Keratinocyte (primary cell): ENCODE results near the gene TEKT3. TPM values are rescaled to one million over a fixed set of nuclear protein-coding genes. Genes with fewer than 3 reads are reported as not detected.

ENCODE experiments used
- DNase-seq: peaks from one replicate; pipeline ENCODE4 v3.0.0-alpha.2; 2011; ENCODE audit warnings: low read depth, missing footprints, low spot score
- FAIRE-seq: peaks from 2 replicates; lab custom pipeline; 2011; peaks lifted over from hg19 to GRCh38; lab: Jason Lieb, UNC
- H2AFZ ChIP-seq: 2 replicates; pipeline ENCODE4 v1.6.0; 2012; ENCODE audit warnings: low read length, control low read depth, inconsistent platforms; ENCODE audit not compliant: control insufficient read depth
- H3K27ac ChIP-seq: 2 replicates; pipeline ENCODE4 v1.5.1; 2011; ENCODE audit warnings: low read length; ENCODE audit not compliant: control insufficient read depth, insufficient read depth
- H3K27me3 ChIP-seq: 3 replicates; pipeline ENCODE4 v1.6.0; 2011; ENCODE audit warnings: low read length; ENCODE audit not compliant: control insufficient read depth, insufficient read depth; ENCODE audit errors: extremely low read depth
- H3K36me3 ChIP-seq, 2 experiments: 2 replicates in 1 of 2; 3 replicates in 1 of 2; pipeline ENCODE4 v1.5.1; 2011; ENCODE audit warnings: low read length in 2 of 2, mild to moderate bottlenecking in 1 of 2; ENCODE audit not compliant: control insufficient read depth in 2 of 2, insufficient read depth in 2 of 2; ENCODE audit errors: extremely low read depth in 1 of 2
- H3K4me1 ChIP-seq: 3 replicates; pipeline ENCODE4 v1.5.1; 2011; ENCODE audit warnings: low read length; ENCODE audit not compliant: control insufficient read depth, insufficient read depth; ENCODE audit errors: extremely low read depth
- H3K4me2 ChIP-seq: 3 replicates; pipeline ENCODE4 v1.6.0; 2011; ENCODE audit warnings: low read depth, low read length; ENCODE audit not compliant: control insufficient read depth, insufficient read depth; ENCODE audit errors: extremely low read depth
- H3K4me3 ChIP-seq, 3 experiments: fragments of 200-600 bp in 1 of 3; sonication (generic) in 1 of 3; 2 replicates in 2 of 3; 3 replicates in 1 of 3; pipeline ENCODE4 v1.5.1; 2011 to 2016; ENCODE audit warnings: low read length in 3 of 3, mild to moderate bottlenecking in 3 of 3, control low read depth in 2 of 3, inconsistent platforms in 1 of 3, low read depth in 1 of 3, mixed read lengths in 1 of 3, mixed run types in 1 of 3, moderate library complexity in 1 of 3; ENCODE audit not compliant: control insufficient read depth in 2 of 3, insufficient read depth in 2 of 3; ENCODE audit errors: extremely low read depth in 1 of 3
- H3K79me2 ChIP-seq: 2 replicates; pipeline ENCODE4 v1.6.0; 2012; ENCODE audit warnings: low read length; ENCODE audit not compliant: control insufficient read depth, insufficient read depth
- H3K9ac ChIP-seq: 3 replicates; pipeline ENCODE4 v1.6.0; 2011; ENCODE audit warnings: low read length; ENCODE audit not compliant: control insufficient read depth, insufficient read depth; ENCODE audit errors: extremely low read depth
- H3K9me1 ChIP-seq: 3 replicates; pipeline ENCODE4 v1.6.0; 2011; ENCODE audit warnings: low read length; ENCODE audit not compliant: control insufficient read depth, insufficient read depth; ENCODE audit errors: extremely low read depth
- H3K9me3 ChIP-seq: 2 replicates; pipeline ENCODE4 v1.5.1; 2012; ENCODE audit warnings: low read depth, low read length; ENCODE audit not compliant: control insufficient read depth
- H4K20me1 ChIP-seq: 3 replicates; pipeline ENCODE4 v1.6.0; 2011; ENCODE audit warnings: low read length; ENCODE audit not compliant: control insufficient read depth, insufficient read depth; ENCODE audit errors: extremely low read depth
- EZH2 ChIP-seq: IDR thresholded peaks from one replicate; pipeline ENCODE4 v1.6.1; 2012; ENCODE audit warnings: inconsistent platforms, mild to moderate bottlenecking, low read length, moderate library complexity
- dilution Hi-C: fragments of 300-500 bp; cut with MboI; formaldehyde crosslinking; loops from one replicate; pipeline ENCODE4 v1.7.0; 2020; ENCODE audit warnings: low sequenced_read_pairs; ENCODE audit not compliant: extremely low pct_ligation_motif_present
- polyA plus RNA-seq, 5 experiments: library from polyadenylated mRNA; depleted of rRNA in 3 of 5; stranded (reverse) in 3 of 5; stranded (forward) in 1 of 5; unstranded in 1 of 5; fragments of >200 nt; gene quantifications; 1 replicate in 1 of 5; 2 replicates in 3 of 5; 3 replicates in 1 of 5; pipeline versions ENCODE4 v1.2.1 to v1.2.3, GENCODE V29; 2011 to 2012; ENCODE audit warnings: missing spikeins in 2 of 5, low read depth in 1 of 5, low replicate concordance in 1 of 5
- TF ChIP-seq, protein P1 (sequence below), 3 experiments: IDR thresholded peaks in 1 of 3; conservative IDR thresholded peaks in 1 of 3; optimal IDR thresholded peaks in 1 of 3; 2 replicates in 2 of 3; 3 replicates in 1 of 3; pipeline versions ENCODE3 to v1.5.1; 2011; ENCODE audit warnings: low read length in 3 of 3, mild to moderate bottlenecking in 3 of 3, moderate library complexity in 2 of 3, control low read depth in 1 of 3, inconsistent platforms in 1 of 3; ENCODE audit not compliant: insufficient read depth in 2 of 3; ENCODE audit errors: extremely low read depth in 1 of 3

Gene TEKT3
- polyA plus RNA-seq, 1 donor (not counting 4 experiments of a cell fraction or from before 2014, with no cell fraction given) = 0.16 TPM

DNA sequence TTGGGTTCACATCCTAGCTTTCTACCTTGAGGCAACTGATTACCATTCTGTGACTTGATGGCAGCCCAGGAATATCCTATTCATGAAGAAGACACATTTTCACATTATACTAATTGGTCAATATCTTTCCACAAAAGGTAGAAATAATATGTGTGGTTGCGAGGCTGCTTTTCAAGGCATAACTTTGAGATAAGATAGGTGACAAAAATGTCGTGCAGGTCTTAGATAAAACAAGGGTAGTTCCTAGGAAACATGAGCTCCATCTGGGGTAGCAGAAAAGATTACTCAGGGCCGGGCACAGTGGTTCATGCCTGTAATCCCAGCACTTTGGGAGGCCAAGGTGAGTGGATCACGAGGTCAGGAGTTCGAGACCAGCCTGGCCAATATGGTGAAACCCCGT, 22.3 kb upstream of the TEKT3 start:
- no peak overlapping the region for H2AFZ ChIP-seq
- H3K27ac ChIP-seq = no peak overlapping the region
- no peak overlapping the region for H3K9ac ChIP-seq
- no peaks in the 10 kb centered on the region for H3K9me1 ChIP-seq
- H3K4me2 ChIP-seq = no peak overlapping the region
- FAIRE-seq (no peak), DNase-seq (no peak)
- dilution Hi-C loops = no loop called here
- H3K79me2 ChIP-seq = no peaks in the 10 kb centered on the region
- no peaks in the 10 kb centered on the region for H3K4me1 ChIP-seq
- peaks cover 4% of the 10 kb centered on the region for H3K27me3 ChIP-seq
- H4K20me1 ChIP-seq = no peaks in the 10 kb centered on the region
- no peaks in the 10 kb centered on the region for H3K36me3 ChIP-seq
- H3K4me3 ChIP-seq = no peak overlapping the region
- TF ChIP-seq EZH2 = no peak
- TF ChIP-seq, protein P1, sequence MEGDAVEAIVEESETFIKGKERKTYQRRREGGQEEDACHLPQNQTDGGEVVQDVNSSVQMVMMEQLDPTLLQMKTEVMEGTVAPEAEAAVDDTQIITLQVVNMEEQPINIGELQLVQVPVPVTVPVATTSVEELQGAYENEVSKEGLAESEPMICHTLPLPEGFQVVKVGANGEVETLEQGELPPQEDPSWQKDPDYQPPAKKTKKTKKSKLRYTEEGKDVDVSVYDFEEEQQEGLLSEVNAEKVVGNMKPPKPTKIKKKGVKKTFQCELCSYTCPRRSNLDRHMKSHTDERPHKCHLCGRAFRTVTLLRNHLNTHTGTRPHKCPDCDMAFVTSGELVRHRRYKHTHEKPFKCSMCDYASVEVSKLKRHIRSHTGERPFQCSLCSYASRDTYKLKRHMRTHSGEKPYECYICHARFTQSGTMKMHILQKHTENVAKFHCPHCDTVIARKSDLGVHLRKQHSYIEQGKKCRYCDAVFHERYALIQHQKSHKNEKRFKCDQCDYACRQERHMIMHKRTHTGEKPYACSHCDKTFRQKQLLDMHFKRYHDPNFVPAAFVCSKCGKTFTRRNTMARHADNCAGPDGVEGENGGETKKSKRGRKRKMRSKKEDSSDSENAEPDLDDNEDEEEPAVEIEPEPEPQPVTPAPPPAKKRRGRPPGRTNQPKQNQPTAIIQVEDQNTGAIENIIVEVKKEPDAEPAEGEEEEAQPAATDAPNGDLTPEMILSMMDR (optimal IDR thresholded peaks at IDR 0.05 in 1 of 3, IDR thresholded peaks at IDR 0.05 in 1 of 3, conservative IDR thresholded peaks at IDR 0.05 in 1 of 3; ENCODE audit: extremely low read depth in 1 of 3, insufficient read depth in 2 of 3, low read length in 3 of 3) = no peak
- no peaks in the 10 kb centered on the region for H3K9me3 ChIP-seq

GRCh38 chr17:15361592-15361991, 20.2 kb upstream of the TEKT3 start:
- H2AFZ ChIP-seq = no peak overlapping the region
- no peak overlapping the region for H3K4me2 ChIP-seq
- FAIRE-seq (no peak), DNase-seq (no peak)
- no peaks in the 10 kb centered on the region for H4K20me1 ChIP-seq
- no peaks in the 10 kb centered on the region for H3K79me2 ChIP-seq
- no peaks in the 10 kb centered on the region for H3K36me3 ChIP-seq
- no peak overlapping the region for H3K4me3 ChIP-seq
- TF ChIP-seq, protein P1 (optimal IDR thresholded peaks at IDR 0.05 in 1 of 3, IDR thresholded peaks at IDR 0.05 in 1 of 3, conservative IDR thresholded peaks at IDR 0.05 in 1 of 3; ENCODE audit: extremely low read depth in 1 of 3, insufficient read depth in 2 of 3, low read length in 3 of 3) = no peak
- no peak for TF ChIP-seq EZH2
- no peaks in the 10 kb centered on the region for H3K9me3 ChIP-seq
- H3K4me1 ChIP-seq = no peaks in the 10 kb centered on the region
- H3K27ac ChIP-seq = no peak overlapping the region
- H3K9me1 ChIP-seq = no peaks in the 10 kb centered on the region
- H3K9ac ChIP-seq = no peak overlapping the region
- H3K27me3 ChIP-seq = peaks cover 4% of the 10 kb centered on the region
- dilution Hi-C loops = no loop called here
